Measurements from ENCODE around the gene CLASP2. TPM values are rescaled to one million over a fixed set of nuclear protein-coding genes. Genes with fewer than 3 reads are reported as not detected.

The CLASP2 gene
- total RNA-seq, 1 donor from 2014 or later, result 125 TPM

- H3K9ac ChIP-seq, result no peak overlapping the region
- H3K4me1 Mint-ChIP-seq, result no peaks in the 10 kb centered on the region
- H3F3A ChIP-seq (ENCODE audit: low read depth), result no peaks in the 10 kb centered on the region
- no peak overlapping the region for H3K27ac Mint-ChIP-seq
- DNase-seq (ENCODE audit: low spot score), result no peak
- no peak for TF ChIP-seq EZH2 (IDR thresholded peaks at IDR 0.05)
- TF ChIP-seq CTCF (IDR thresholded peaks at IDR 0.05), result no peak
- TF ChIP-seq EZH2phosphoT487 (IDR thresholded peaks at IDR 0.05), result no peak
- no peaks in the 10 kb centered on the region for H3K4me1 ChIP-seq
- peaks cover 2% of the 10 kb centered on the region for H3K36me3 Mint-ChIP-seq
- peaks cover 4% of the 10 kb centered on the region for H3K27me3 Mint-ChIP-seq (ENCODE audit: insufficient read depth, low read depth)
- no peak overlapping the region for H3K4me2 ChIP-seq
- no peak overlapping the region for H3K27ac ChIP-seq
- no peaks in the 10 kb centered on the region for H3K27me3 ChIP-seq
- H3K4me3 ChIP-seq, result no peak overlapping the region
- H3K9me3 Mint-ChIP-seq, result peaks cover 2% of the 10 kb centered on the region
- H3K9me3 ChIP-seq (ENCODE audit: low read depth), result peaks cover 7% of the 10 kb centered on the region
- no peak overlapping the region for H2AFZ ChIP-seq (replicated peaks)
- no peaks in the 10 kb centered on the region for H3K36me3 ChIP-seq
- H4K20me1 ChIP-seq (ENCODE audit: low read depth), result no peaks in the 10 kb centered on the region
- no peak overlapping the region for H3K4me3 Mint-ChIP-seq
- no peaks in the 10 kb centered on the region for H3K79me2 ChIP-seq (ENCODE audit: low read depth)
These were observed 11.9 kb upstream of the CLASP2 start for GRCh38 chr3:33729993-33730392.

GRCh38 chr3:33724256-33724655 is 6.2 kb upstream of the CLASP2 start:
- Histone ChIP-seq H3F3A (ENCODE audit: low read depth) (no peaks in the 10 kb centered on the region), H2AFZ (replicated peaks) (peak overlapping the region; percentile 59)
- no peaks in the 10 kb centered on the region for H3K36me3 Mint-ChIP-seq

GRCh38 chr3:33722626-33723370 is 4.7 kb upstream of the CLASP2 start:
- H3K27ac Mint-ChIP-seq, result no peak overlapping the region
- Histone ChIP-seq H3K4me1 (no peaks in the 10 kb centered on the region), H4K20me1 (ENCODE audit: low read depth) (no peaks in the 10 kb centered on the region), H3K4me2 (no peak overlapping the region), H3K36me3 (no peaks in the 10 kb centered on the region), H3K79me2 (ENCODE audit: low read depth) (no peaks in the 10 kb centered on the region), H3K27me3 (no peaks in the 10 kb centered on the region), H3F3A (ENCODE audit: low read depth) (no peaks in the 10 kb centered on the region), H3K27ac (no peak overlapping the region), H3K9ac (no peak overlapping the region), H3K4me3 (no peak overlapping the region), H3K9me3 (ENCODE audit: low read depth) (no peaks in the 10 kb centered on the region), H2AFZ (replicated peaks) (no peak overlapping the region)
- no peak for DNase-seq (ENCODE audit: low spot score)
- H3K9me3 Mint-ChIP-seq, result no peaks in the 10 kb centered on the region
- no peaks in the 10 kb centered on the region for H3K27me3 Mint-ChIP-seq (ENCODE audit: insufficient read depth, low read depth)
- no peak overlapping the region for H3K4me3 Mint-ChIP-seq
- TF ChIP-seq EZH2 (IDR thresholded peaks at IDR 0.05), result no peak
- TF ChIP-seq CTCF (IDR thresholded peaks at IDR 0.05), result no peak
- no peak for TF ChIP-seq EZH2phosphoT487 (IDR thresholded peaks at IDR 0.05)
- H3K4me1 Mint-ChIP-seq, result peaks cover 7% of the 10 kb centered on the region
- H3K36me3 Mint-ChIP-seq, result no peaks in the 10 kb centered on the region

More at GRCh38 chr3:33724256-33724655, 6.2 kb upstream of the CLASP2 start:
- Histone ChIP-seq H3K27ac (no peak overlapping the region), H3K9ac (no peak overlapping the region), H3K27me3 (no peaks in the 10 kb centered on the region), H3K4me1 (no peaks in the 10 kb centered on the region), H3K79me2 (ENCODE audit: low read depth) (no peaks in the 10 kb centered on the region), H3K4me2 (no peak overlapping the region), H3K9me3 (ENCODE audit: low read depth) (no peaks in the 10 kb centered on the region), H3K4me3 (no peak overlapping the region), H3K36me3 (no peaks in the 10 kb centered on the region), H4K20me1 (ENCODE audit: low read depth) (no peaks in the 10 kb centered on the region)
- no peak overlapping the region for H3K27ac Mint-ChIP-seq
- H3K9me3 Mint-ChIP-seq, result no peaks in the 10 kb centered on the region
- no peak for DNase-seq (ENCODE audit: low spot score)
- H3K4me3 Mint-ChIP-seq, result no peak overlapping the region
- no peaks in the 10 kb centered on the region for H3K27me3 Mint-ChIP-seq (ENCODE audit: insufficient read depth, low read depth)
- TF ChIP-seq CTCF (IDR thresholded peaks at IDR 0.05), result no peak
- no peak for TF ChIP-seq EZH2phosphoT487 (IDR thresholded peaks at IDR 0.05)
- TF ChIP-seq EZH2 (IDR thresholded peaks at IDR 0.05), result no peak
- H3K4me1 Mint-ChIP-seq, result no peaks in the 10 kb centered on the region

All from neural progenitor cell (in vitro differentiated cells).